HepG2 (cell line): ENCODE data around the gene TBC1D16. TPM values are rescaled to one million over a fixed set of nuclear protein-coding genes. Genes with fewer than 3 reads are reported as not detected.
A peak's percentile ranks its signal among the peaks of the same experiment; 100 is the strongest.

ENCODE experiments used
- ATAC-seq: fragments of 200-7000 bp; cut with Tn5 transposase; 3 replicates; pipeline ENCODE4 v1.9.1; 2020; ENCODE audit warnings: mild to moderate bottlenecking, moderate library complexity
- BruUV-seq: library from RNA; stranded (reverse); fragments of 400-500 nt; replicated peaks from 2 replicates; lab custom pipeline; 2021; lab: Mats Ljungman, UMichigan
- CTCF ChIA-PET: fragments of 300-600 bp; formaldehyde crosslinking; extraction: SDS; loops from one replicate; lab custom pipeline; 2021; ENCODE audit warnings: low total read pairs, inconsistent platforms, low intra/inter-chr PET ratio; lab: Yijun Ruan, JAX
- POLR2A ChIA-PET: fragments of 350-600 bp; sonication (Branson Sonifier 250); formaldehyde crosslinking; loops from one replicate; lab custom pipeline; 2020; ENCODE audit warnings: antibody characterized with exemption, inconsistent platforms; lab: Yijun Ruan, JAX
- DNase-seq: peaks from one replicate; pipeline ENCODE4 v3.0.0-alpha.2; 2015; ENCODE audit warnings: low spot score
- FAIRE-seq: peaks from 3 replicates; lab custom pipeline; 2011; peaks lifted over from hg19 to GRCh38; lab: Jason Lieb, UNC
- H2AFZ ChIP-seq: one replicate; pipeline ENCODE4 v1.6.1; 2011; ENCODE audit warnings: low read length, inconsistent platforms
- H3K27ac ChIP-seq: fragments of 300-600 bp; 3 replicates; pipeline ENCODE4 v1.8.0; 2011; ENCODE audit warnings: mixed run types, mild to moderate bottlenecking, mixed read lengths, low read length, inconsistent platforms; ENCODE audit not compliant: insufficient read depth; ENCODE audit errors: extremely low read length
- H3K27me3 ChIP-seq, 2 experiments: fragments of 200-600 bp in 1 of 2; 2 replicates in 1 of 2; 3 replicates in 1 of 2; pipeline versions ENCODE4 v1.6.0 to v1.8.0; 2011; ENCODE audit warnings: low read length in 2 of 2, mild to moderate bottlenecking in 2 of 2, moderate library complexity in 2 of 2, inconsistent platforms in 1 of 2; ENCODE audit not compliant: insufficient read depth in 2 of 2, control insufficient read depth in 1 of 2
- H3K36me3 ChIP-seq, 2 experiments: fragments of 200-600 bp in 1 of 2; replicated peaks in 1 of 2; 2 replicates in 1 of 2; 3 replicates in 1 of 2; pipeline versions ENCODE4 v1.5.1 to v1.8.0; 2011; ENCODE audit warnings: low read length in 2 of 2, inconsistent platforms in 1 of 2; ENCODE audit not compliant: insufficient read depth in 2 of 2, control insufficient read depth in 1 of 2
- H3K4me1 ChIP-seq: 2 replicates; pipeline ENCODE4 v1.5.1; 2012; ENCODE audit warnings: low read length, inconsistent platforms; ENCODE audit not compliant: insufficient read depth
- H3K4me2 ChIP-seq: 2 replicates; pipeline ENCODE4 v1.6.0; 2011; ENCODE audit warnings: low read depth, low read length, inconsistent platforms
- H3K4me3 ChIP-seq, 3 experiments: fragments of 200-600 bp in 1 of 3; sonication (generic), shearing (Covaris generic) in 1 of 3; replicated peaks in 1 of 3; 2 replicates each; pipeline ENCODE4 v1.5.1; 2011 to 2016; ENCODE audit warnings: low read length in 3 of 3, inconsistent platforms in 2 of 3, low read depth in 2 of 3, mild to moderate bottlenecking in 2 of 3, control low read depth in 1 of 3, mixed read lengths in 1 of 3; ENCODE audit not compliant: insufficient read depth in 1 of 3
- H3K79me2 ChIP-seq: one replicate; pipeline ENCODE4 v1.6.1; 2011; ENCODE audit warnings: low read length, inconsistent platforms; ENCODE audit not compliant: insufficient read depth
- H3K9ac ChIP-seq: 2 replicates; pipeline ENCODE4 v1.6.0; 2011; ENCODE audit warnings: mild to moderate bottlenecking, low read depth, low read length, inconsistent platforms; ENCODE audit not compliant: insufficient read depth
- H3K9me3 ChIP-seq: 2 replicates; pipeline ENCODE4 v1.5.1; 2012; ENCODE audit warnings: mild to moderate bottlenecking, low read length
- H4K20me1 ChIP-seq: 2 replicates; pipeline ENCODE4 v1.6.0; 2011; ENCODE audit warnings: inconsistent platforms, mild to moderate bottlenecking, low read length, moderate library complexity; ENCODE audit not compliant: insufficient read depth
- FOXK1 ChIP-seq: sonication (generic); formaldehyde crosslinking; IDR thresholded peaks from 2 replicates; pipeline ENCODE4 v1.4.0; 2020; ENCODE audit warnings: low read depth, missing genetic modification reagents, borderline replicate concordance
- GATAD2A ChIP-seq: IDR thresholded peaks from 2 replicates; pipeline ENCODE4 v1.6.1; 2016
- KDM3A ChIP-seq: IDR thresholded peaks from 2 replicates; pipeline ENCODE4 v1.6.1; 2018; ENCODE audit warnings: low read depth, missing compliant biosample characterization
- MNT ChIP-seq: fragments of 450-650 bp; IDR thresholded peaks from 2 replicates; pipeline ENCODE4 v1.6.1; 2016
- NFKB2 ChIP-seq: sonication (generic); formaldehyde crosslinking; IDR thresholded peaks from 2 replicates; pipeline ENCODE4 v1.4.0; 2020; ENCODE audit warnings: missing genetic modification reagents, borderline replicate concordance
- NKX3-1 ChIP-seq: sonication (generic); formaldehyde crosslinking; IDR thresholded peaks from 2 replicates; pipeline ENCODE4 v1.5.0; 2020; ENCODE audit warnings: missing genetic modification reagents
- PHF8 ChIP-seq: sonication (generic); formaldehyde crosslinking; IDR thresholded peaks from 2 replicates; pipeline ENCODE4 v1.5.0; 2020; ENCODE audit warnings: missing genetic modification reagents
- SMAD9 ChIP-seq: sonication (generic); formaldehyde crosslinking; IDR thresholded peaks from 2 replicates; pipeline ENCODE4 v1.5.1; 2020; ENCODE audit warnings: mild to moderate bottlenecking, missing genetic modification reagents
- TARDBP ChIP-seq: sonication (generic); formaldehyde crosslinking; IDR thresholded peaks from 2 replicates; pipeline ENCODE4 v1.8.0; 2022; ENCODE audit warnings: mild to moderate bottlenecking, missing genetic modification reagents
- ZC3H4 ChIP-seq: sonication (generic); formaldehyde crosslinking; IDR thresholded peaks from 2 replicates; pipeline ENCODE4 v1.4.0; 2020; ENCODE audit warnings: missing genetic modification reagents, borderline replicate concordance
- WGBS: methylation state at CpG from one replicate; pipeline ENCODE4 v1.1.6; 2017; ENCODE audit warnings: low lambda C conversion rate; 5-methylcytosine and 5-hydroxymethylcytosine counted together
- in situ Hi-C: cut with HindIII; loops from 2 replicates; pipeline ENCODE4 v1.10.0; 2017; ENCODE audit warnings: low pct_unique_long_range_greater_than_20kb; ENCODE audit not compliant: extremely low pct_ligation_motif_present
- intact Hi-C: fragments of 100-400 bp; cut with micrococcal nuclease; formaldehyde crosslinking; loops from one replicate; pipeline ENCODE4 v1.10.0; 2022; ENCODE audit not compliant: unreplicated experiment
- polyA plus RNA-seq, 8 experiments: library from polyadenylated mRNA; depleted of rRNA in 3 of 8; stranded (reverse) in 7 of 8; unstranded in 1 of 8; fragments of >200 nt; fragmentation: Illumina TruSeq in 4 of 8; extraction: Trizol in 4 of 8; gene quantifications; 2 replicates each; pipeline versions ENCODE4 v1.2.1 to v1.2.3, GENCODE V29; 2011 to 2016; ENCODE audit warnings: low read depth in 4 of 8, missing spikeins in 1 of 8, mixed read lengths in 1 of 8; ENCODE audit not compliant: insufficient read depth in 1 of 8
- total RNA-seq, 5 experiments: library from RNA; depleted of rRNA; stranded (reverse); fragments of >200 nt; fragmentation: Illumina TruSeq; extraction: Trizol; gene quantifications; 2 replicates each; pipeline ENCODE4 v1.2.3, GENCODE V29; 2016; ENCODE audit warnings: low read depth in 1 of 5
- TF ChIP-seq, protein P1 (sequence below): sonication (generic); formaldehyde crosslinking; IDR thresholded peaks from 2 replicates; pipeline ENCODE4 v1.4.0; 2020; ENCODE audit warnings: missing genetic modification reagents
- TF ChIP-seq, protein P2 (sequence below): sonication (generic); formaldehyde crosslinking; IDR thresholded peaks from 2 replicates; pipeline ENCODE4 v1.8.1; 2023; ENCODE audit warnings: mild to moderate bottlenecking, missing genetic modification reagents
- TF ChIP-seq, protein P3 (sequence below): sonication (generic); formaldehyde crosslinking; IDR thresholded peaks from 2 replicates; pipeline ENCODE4 v1.5.0; 2020; ENCODE audit warnings: mild to moderate bottlenecking, missing genetic modification reagents

TBC1D16 gene
- total and polyA plus RNA-seq, 2 of the 13 experiments (the other 11 are each of a cell fraction or from before 2014, with no cell fraction given) = 14.9 to 24.9 TPM

DNA sequence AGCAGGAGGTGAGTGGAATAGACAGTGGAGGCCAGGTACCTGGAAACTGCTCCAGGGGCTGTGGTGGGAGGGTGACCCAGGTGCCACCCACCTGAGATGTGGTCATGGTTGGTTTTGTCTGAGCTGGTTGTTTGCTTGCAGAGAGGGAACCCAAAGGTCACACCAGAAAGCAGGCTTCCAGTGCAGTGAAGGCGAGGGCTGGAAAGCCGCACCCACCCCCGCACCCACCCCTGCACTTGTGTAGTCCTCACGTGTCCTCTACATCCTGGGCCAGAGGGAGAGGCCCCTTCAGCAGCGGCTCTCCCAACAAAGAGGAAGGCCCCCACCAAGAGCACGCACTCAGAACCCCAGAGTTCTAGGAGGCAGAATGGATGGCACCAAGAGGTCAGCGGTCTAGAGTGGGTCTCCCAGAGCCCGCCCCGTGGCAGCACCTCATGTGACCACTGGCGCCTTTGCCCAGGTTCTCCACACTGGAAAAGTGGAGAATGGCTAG lies 103.8 kb downstream of the TBC1D16 start (continued):
- TF ChIP-seq, protein P1, sequence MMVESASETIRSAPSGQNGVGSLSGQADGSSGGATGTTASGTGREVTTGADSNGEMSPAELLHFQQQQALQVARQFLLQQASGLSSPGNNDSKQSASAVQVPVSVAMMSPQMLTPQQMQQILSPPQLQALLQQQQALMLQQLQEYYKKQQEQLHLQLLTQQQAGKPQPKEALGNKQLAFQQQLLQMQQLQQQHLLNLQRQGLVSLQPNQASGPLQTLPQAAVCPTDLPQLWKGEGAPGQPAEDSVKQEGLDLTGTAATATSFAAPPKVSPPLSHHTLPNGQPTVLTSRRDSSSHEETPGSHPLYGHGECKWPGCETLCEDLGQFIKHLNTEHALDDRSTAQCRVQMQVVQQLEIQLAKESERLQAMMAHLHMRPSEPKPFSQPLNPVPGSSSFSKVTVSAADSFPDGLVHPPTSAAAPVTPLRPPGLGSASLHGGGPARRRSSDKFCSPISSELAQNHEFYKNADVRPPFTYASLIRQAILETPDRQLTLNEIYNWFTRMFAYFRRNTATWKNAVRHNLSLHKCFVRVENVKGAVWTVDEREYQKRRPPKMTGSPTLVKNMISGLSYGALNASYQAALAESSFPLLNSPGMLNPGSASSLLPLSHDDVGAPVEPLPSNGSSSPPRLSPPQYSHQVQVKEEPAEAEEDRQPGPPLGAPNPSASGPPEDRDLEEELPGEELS (CRISPR knock-in tag) = peak; percentile 59
- 0 out of 2 replicates have a peak, but pooled peaks have one; percentile 4 for TF ChIP-seq TARDBP (CRISPR knock-in tag)
- TF ChIP-seq, protein P2, sequence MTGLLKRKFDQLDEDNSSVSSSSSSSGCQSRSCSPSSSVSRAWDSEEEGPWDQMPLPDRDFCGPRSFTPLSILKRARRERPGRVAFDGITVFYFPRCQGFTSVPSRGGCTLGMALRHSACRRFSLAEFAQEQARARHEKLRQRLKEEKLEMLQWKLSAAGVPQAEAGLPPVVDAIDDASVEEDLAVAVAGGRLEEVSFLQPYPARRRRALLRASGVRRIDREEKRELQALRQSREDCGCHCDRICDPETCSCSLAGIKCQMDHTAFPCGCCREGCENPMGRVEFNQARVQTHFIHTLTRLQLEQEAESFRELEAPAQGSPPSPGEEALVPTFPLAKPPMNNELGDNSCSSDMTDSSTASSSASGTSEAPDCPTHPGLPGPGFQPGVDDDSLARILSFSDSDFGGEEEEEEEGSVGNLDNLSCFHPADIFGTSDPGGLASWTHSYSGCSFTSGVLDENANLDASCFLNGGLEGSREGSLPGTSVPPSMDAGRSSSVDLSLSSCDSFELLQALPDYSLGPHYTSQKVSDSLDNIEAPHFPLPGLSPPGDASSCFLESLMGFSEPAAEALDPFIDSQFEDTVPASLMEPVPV (CRISPR knock-in tag) = no peak
- no peak for TF ChIP-seq SMAD9 (CRISPR knock-in tag)

DNA sequence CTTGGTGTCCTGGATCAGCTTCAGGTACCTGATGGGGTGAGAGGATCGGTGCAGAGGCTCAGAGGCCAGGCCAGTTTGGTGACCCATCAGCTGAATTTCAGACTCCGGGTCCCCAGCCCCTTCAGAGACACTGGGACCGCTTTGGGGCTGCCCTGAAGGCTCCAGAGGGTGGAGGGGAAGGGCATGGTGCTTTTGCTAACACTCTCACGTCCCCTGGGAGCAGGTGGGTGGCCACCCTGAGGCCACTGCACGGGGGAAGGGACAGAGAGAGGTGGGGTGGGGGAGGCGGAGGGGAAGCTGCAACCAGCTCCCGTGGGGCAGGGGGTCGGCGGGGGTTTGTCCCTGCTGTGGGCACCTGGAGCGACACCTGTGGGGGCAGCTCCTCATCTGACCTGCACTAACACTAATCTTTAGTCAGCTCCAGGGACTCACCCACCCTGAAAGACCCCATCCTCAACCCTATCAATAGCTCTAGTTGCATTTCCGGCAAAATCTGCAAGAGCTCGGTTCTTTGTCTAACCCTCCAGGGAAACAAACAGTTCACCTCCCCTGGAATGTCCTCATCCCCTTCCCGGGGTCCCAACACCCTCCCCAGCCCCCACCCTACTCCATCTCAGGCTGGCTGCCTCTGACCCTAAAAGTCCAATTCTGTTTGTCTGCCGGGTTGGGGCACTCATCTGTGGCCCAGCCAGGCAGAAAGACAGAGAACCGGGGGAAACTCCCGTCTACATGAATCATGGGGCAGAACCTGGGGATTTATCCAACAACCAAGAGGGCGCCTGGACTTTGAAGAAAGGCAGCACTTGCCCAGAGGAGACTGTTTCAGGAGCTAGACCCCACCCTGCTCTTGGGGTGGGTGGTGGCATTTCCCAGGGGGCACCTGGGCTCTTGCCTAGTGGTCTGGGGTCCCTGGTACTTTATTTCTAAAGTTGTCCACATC lies 104.5 kb downstream of the TBC1D16 start:
- WGBS = 28% methylated on average over 17 of the region's 17 CpGs
- ATAC-seq (peak; percentile 0; the same call in 2 of the 3 replicates), DNase-seq (no peak), FAIRE-seq (no peak)
- H3K36me3 ChIP-seq = no peaks in the 10 kb centered on the region
- peak overlapping the region; percentile 66 for H3K4me2 ChIP-seq
- peak overlapping the region; percentile 24 for H3K27ac ChIP-seq
- H3K9me3 ChIP-seq = no peaks in the 10 kb centered on the region
- CTCF ChIA-PET = no interaction called here
- peaks cover 93% of the 10 kb centered on the region for H3K4me1 ChIP-seq
- H3K4me3 ChIP-seq = peak overlapping the region; percentile 4 to 48 (median 45); a peak in 5 of 6 replicates
- no peaks in the 10 kb centered on the region for H3K79me2 ChIP-seq
- no peaks in the 10 kb centered on the region for H4K20me1 ChIP-seq
- no peaks in the 10 kb centered on the region for H3K27me3 ChIP-seq
- H2AFZ ChIP-seq = no peak overlapping the region
- POLR2A ChIA-PET = interaction anchor here (0.6 to 3.1 kb wide), 22 partner anchors 9 to 198 kb away, joined by 3 to 39 read pairs (median 4); partner anchors contain the start of genes CBX4 and CBX8
- H3K9ac ChIP-seq = peak overlapping the region; percentile 41
- no TSS peak for BruUV-seq
- intact Hi-C loops (loop anchor here (1.0 kb wide), 1 partner anchor 57 kb away; no protein-coding TSS in a partner anchor), in situ Hi-C loops (no loop called here)
- TF ChIP-seq, protein P3, sequence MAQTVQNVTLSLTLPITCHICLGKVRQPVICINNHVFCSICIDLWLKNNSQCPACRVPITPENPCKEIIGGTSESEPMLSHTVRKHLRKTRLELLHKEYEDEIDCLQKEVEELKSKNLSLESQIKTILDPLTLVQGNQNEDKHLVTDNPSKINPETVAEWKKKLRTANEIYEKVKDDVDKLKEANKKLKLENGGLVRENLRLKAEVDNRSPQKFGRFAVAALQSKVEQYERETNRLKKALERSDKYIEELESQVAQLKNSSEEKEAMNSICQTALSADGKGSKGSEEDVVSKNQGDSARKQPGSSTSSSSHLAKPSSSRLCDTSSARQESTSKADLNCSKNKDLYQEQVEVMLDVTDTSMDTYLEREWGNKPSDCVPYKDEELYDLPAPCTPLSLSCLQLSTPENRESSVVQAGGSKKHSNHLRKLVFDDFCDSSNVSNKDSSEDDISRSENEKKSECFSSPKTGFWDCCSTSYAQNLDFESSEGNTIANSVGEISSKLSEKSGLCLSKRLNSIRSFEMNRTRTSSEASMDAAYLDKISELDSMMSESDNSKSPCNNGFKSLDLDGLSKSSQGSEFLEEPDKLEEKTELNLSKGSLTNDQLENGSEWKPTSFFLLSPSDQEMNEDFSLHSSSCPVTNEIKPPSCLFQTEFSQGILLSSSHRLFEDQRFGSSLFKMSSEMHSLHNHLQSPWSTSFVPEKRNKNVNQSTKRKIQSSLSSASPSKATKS (CRISPR knock-in tag) = no peak
- TF ChIP-seq NFKB2 (CRISPR knock-in tag) (0 out of 2 replicates have a peak, but pooled peaks have one; percentile 15), KDM3A (CRISPR knock-in tag) (no peak), GATAD2A (CRISPR knock-in tag) (no peak), FOXK1 (CRISPR knock-in tag) (no peak), ZC3H4 (no peak), NKX3-1 (CRISPR knock-in tag) (no peak), PHF8 (CRISPR knock-in tag) (peak; percentile 5), MNT (no peak)
